HG03521 (cell line): ENCODE results near the gene LRRTM3.

Experiments
- ATAC-seq: cut with Tn5 transposase; IDR thresholded peaks from one replicate; pipeline ENCODE4 v1.9.1; 2021; ENCODE audit warnings: mild to moderate bottlenecking, moderate library complexity; ENCODE audit not compliant: unreplicated experiment

The LRRTM3 gene

DNA sequence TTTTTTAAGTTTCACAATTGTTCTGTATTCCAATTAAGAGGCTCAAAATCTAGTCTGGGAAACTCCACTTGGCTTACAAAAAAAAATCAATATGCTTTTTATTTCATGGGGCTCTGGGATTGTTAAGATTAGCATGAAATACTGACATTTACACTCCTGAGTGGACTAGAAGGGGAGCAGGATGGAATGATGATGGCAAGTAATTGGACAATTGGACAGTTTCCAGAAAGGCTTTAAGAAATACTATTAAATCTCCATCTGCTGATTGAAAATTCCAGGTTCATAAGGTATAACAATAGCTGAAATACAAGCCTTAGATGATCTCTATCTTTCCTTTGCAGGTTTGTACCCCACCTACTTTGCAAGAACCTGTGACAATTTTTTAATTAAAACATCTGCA, 184.4 kb downstream of the LRRTM3 start:
- ATAC-seq = no peak

- no peak for ATAC-seq
Observed at GRCh38 chr10:67112765-67113164, 186.9 kb downstream of the LRRTM3 start.

- no peak for ATAC-seq
Observed at GRCh38 chr10:67114945-67115344, 189.1 kb downstream of the LRRTM3 start.

- no peak for ATAC-seq
Observed at GRCh38 chr10:67115972-67116371, 190.1 kb downstream of the LRRTM3 start.

- ATAC-seq = no peak
Observed at GRCh38 chr10:67119651-67120050, 193.8 kb downstream of the LRRTM3 start.

GRCh38 chr10:67127441-67127840, 201.6 kb downstream of the LRRTM3 start:
- ATAC-seq = no peak

GRCh38 chr10:67140641-67141040, 214.8 kb downstream of the LRRTM3 start:
- ATAC-seq = no peak

- ATAC-seq = no peak
Observed at GRCh38 chr10:67141300-67141699, 215.5 kb downstream of the LRRTM3 start.

GRCh38 chr10:67144530-67144929, 218.7 kb downstream of the LRRTM3 start:
- ATAC-seq = no peak
